Stimulated activated CD8-positive, alpha-beta memory T cell treated with anti-CD3 and anti-CD28 coated beads, Interleukin-15, amount 100 ng/mL, for 1 hour (primary cell): Measurements from ENCODE around the gene HYDIN.

ENCODE experiments used
- DNase-seq: peaks from one replicate; pipeline ENCODE4 v3.0.0-alpha.2; 2020; ENCODE audit warnings: low read depth

HYDIN gene

GRCh38 chr16:70788668-70789594 is 441.6 kb downstream of the HYDIN start:
- no peak for DNase-seq

- no peak for DNase-seq
Measured at GRCh38 chr16:70786020-70786755, 444.3 kb downstream of the HYDIN start.

GRCh38 chr16:70784692-70785555 is 445.6 kb downstream of the HYDIN start:
- DNase-seq, result no peak

GRCh38 chr16:70782237-70782636 is 448.3 kb downstream of the HYDIN start:
- DNase-seq, result no peak

- no peak for DNase-seq
Measured at GRCh38 chr16:70781800-70782199, 448.7 kb downstream of the HYDIN start.

- DNase-seq, result no peak
Measured at GRCh38 chr16:70780546-70780945, 450.0 kb downstream of the HYDIN start.

- DNase-seq, result no peak
Measured at GRCh38 chr16:70779361-70779760, 451.2 kb downstream of the HYDIN start.

- no peak for DNase-seq
Measured at GRCh38 chr16:70778901-70779309, 451.6 kb downstream of the HYDIN start.

GRCh38 chr16:70777973-70778406 is 452.5 kb downstream of the HYDIN start:
- no peak for DNase-seq

GRCh38 chr16:70777496-70777895 is 453.0 kb downstream of the HYDIN start:
- DNase-seq, result no peak

- no peak for DNase-seq
Measured at GRCh38 chr16:70775399-70775798, 455.1 kb downstream of the HYDIN start.

GRCh38 chr16:70774261-70774660 is 456.3 kb downstream of the HYDIN start:
- DNase-seq, result no peak

GRCh38 chr16:70772493-70772892 is 458.0 kb downstream of the HYDIN start:
- no peak for DNase-seq

- DNase-seq, result peak; percentile 34
Measured at GRCh38 chr16:70770626-70771552, 459.6 kb downstream of the HYDIN start.

GRCh38 chr16:70770291-70770625 is 460.3 kb downstream of the HYDIN start:
- DNase-seq, result no peak

GRCh38 chr16:70769761-70770160 is 460.8 kb downstream of the HYDIN start:
- DNase-seq, result no peak

- DNase-seq, result no peak
Measured at GRCh38 chr16:70769131-70769530, 461.4 kb downstream of the HYDIN start.

- no peak for DNase-seq
Measured at GRCh38 chr16:70768203-70768580, 462.3 kb downstream of the HYDIN start.

- DNase-seq, result no peak
Measured at GRCh38 chr16:70767377-70768202, 462.9 kb downstream of the HYDIN start.

GRCh38 chr16:70766658-70767057 is 463.9 kb downstream of the HYDIN start:
- DNase-seq, result no peak
